H1 (cell line): ENCODE data around the gene CHST12. TPM values are rescaled to one million over a fixed set of nuclear protein-coding genes. Genes with fewer than 3 reads are reported as not detected.

Experiments used
- CTCF ChIA-PET: fragments of 300-600 bp; sonication (Branson Sonifier 250); formaldehyde crosslinking; loops from one replicate; lab custom pipeline; 2021; ENCODE audit not compliant: partially characterized antibody; lab: Charles Lee
- POLR2A ChIA-PET: fragments of 300-600 bp; sonication (Branson Sonifier 250); formaldehyde crosslinking; loops from one replicate; lab custom pipeline; 2021; ENCODE audit warnings: inconsistent platforms; ENCODE audit not compliant: partially characterized antibody; lab: Charles Lee
- DNase-seq, 2 experiments: peaks; one replicate each; pipeline versions ENCODE4 v3.0.0 to v3.0.0-alpha.2; 2010 to 2022; ENCODE audit warnings: low spot score in 2 of 2, low read depth in 1 of 2, mixed read lengths in 1 of 2
- FAIRE-seq: peaks from 2 replicates; lab custom pipeline; 2011; peaks lifted over from hg19 to GRCh38; lab: Jason Lieb, UNC
- H2AFZ ChIP-seq: 2 replicates; pipeline ENCODE4 v1.8.1; 2012; ENCODE audit warnings: low read length, inconsistent platforms
- H2AK5ac ChIP-seq: 2 replicates; pipeline ENCODE4 v1.6.1; 2013; ENCODE audit warnings: low read depth, low read length
- H2BK120ac ChIP-seq: replicated peaks from 2 replicates; pipeline ENCODE3; 2013; ENCODE audit warnings: low read depth, low read length, inconsistent platforms
- H2BK12ac ChIP-seq: 2 replicates; pipeline ENCODE4 v1.6.1; 2013; ENCODE audit warnings: low read depth, low read length
- H2BK15ac ChIP-seq: 2 replicates; pipeline ENCODE4 v1.6.1; 2013; ENCODE audit warnings: low read length
- H2BK20ac ChIP-seq: 2 replicates; pipeline ENCODE4 v1.6.1; 2013; ENCODE audit warnings: low read length
- H2BK5ac ChIP-seq: 2 replicates; pipeline ENCODE4 v1.6.1; 2013; ENCODE audit warnings: low read depth, low read length
- H3K14ac ChIP-seq: 2 replicates; pipeline ENCODE4 v1.6.1; 2013; ENCODE audit warnings: inconsistent platforms; ENCODE audit not compliant: insufficient read length
- H3K18ac ChIP-seq: 2 replicates; pipeline ENCODE4 v1.6.1; 2013; ENCODE audit warnings: low read length; ENCODE audit errors: extremely low read depth
- H3K23ac ChIP-seq: 2 replicates; pipeline ENCODE4 v1.6.1; 2013; ENCODE audit warnings: inconsistent platforms; ENCODE audit not compliant: insufficient read length
- H3K23me2 ChIP-seq: 2 replicates; pipeline ENCODE4 v1.6.1; 2013; ENCODE audit warnings: low read depth, low read length
- H3K27ac ChIP-seq: 2 replicates; pipeline ENCODE4 v1.6.1; 2011; ENCODE audit warnings: low read depth, low read length, inconsistent platforms
- H3K27me3 ChIP-seq, 4 experiments: replicated peaks in 1 of 4; 1 replicate in 1 of 4; 2 replicates in 3 of 4; pipeline versions ENCODE4 v1.6.1 to v1.8.1; 2011 to 2013; ENCODE audit warnings: low read length in 3 of 4, mild to moderate bottlenecking in 3 of 4, inconsistent platforms in 2 of 4, mixed read lengths in 2 of 4, moderate library complexity in 1 of 4; ENCODE audit not compliant: control insufficient read depth in 3 of 4, insufficient read depth in 3 of 4; ENCODE audit errors: extremely low read depth in 1 of 4
- H3K36me3 ChIP-seq, 4 experiments: 2 replicates each; pipeline versions ENCODE4 v1.6.1 to v1.8.1; 2011 to 2013; ENCODE audit warnings: mild to moderate bottlenecking in 4 of 4, low read length in 3 of 4, moderate library complexity in 2 of 4, control low read depth in 1 of 4, inconsistent platforms in 1 of 4; ENCODE audit not compliant: insufficient read depth in 4 of 4, control insufficient read depth in 2 of 4
- H3K4ac ChIP-seq: replicated peaks from 2 replicates; pipeline ENCODE3; 2013; ENCODE audit warnings: low read length, low read depth, mixed read lengths, inconsistent platforms; ENCODE audit not compliant: insufficient read length
- H3K4me1 ChIP-seq, 4 experiments: replicated peaks in 1 of 4; 1 replicate in 1 of 4; 2 replicates in 3 of 4; pipeline versions ENCODE4 v1.6.1 to v1.8.1; 2011 to 2013; ENCODE audit warnings: low read length in 3 of 4, inconsistent platforms in 2 of 4, mixed read lengths in 1 of 4; ENCODE audit not compliant: insufficient read depth in 4 of 4, control insufficient read depth in 3 of 4
- H3K4me2 ChIP-seq, 2 experiments: 2 replicates each; pipeline versions ENCODE4 v1.6.1 to v1.8.1; 2011 to 2013; ENCODE audit warnings: low read depth in 2 of 2, low read length in 2 of 2, control low read depth in 1 of 2, inconsistent platforms in 1 of 2, mild to moderate bottlenecking in 1 of 2; ENCODE audit not compliant: insufficient read depth in 1 of 2
- H3K4me3 ChIP-seq, 4 experiments: fragments of 200-600, 300-600 bp in 1 of 4; sonication (generic), shearing (Covaris generic), sonication (Bioruptor Twin) in 1 of 4; 2 replicates each; pipeline versions ENCODE4 v1.5.1 to v1.8.1; 2011 to 2016; ENCODE audit warnings: low read length in 4 of 4, low read depth in 3 of 4, control low read depth in 2 of 4, inconsistent platforms in 2 of 4, mild to moderate bottlenecking in 2 of 4, mixed read lengths in 1 of 4, moderate library complexity in 1 of 4; ENCODE audit not compliant: insufficient read depth in 2 of 4; ENCODE audit errors: extremely low read depth in 1 of 4
- H3K56ac ChIP-seq: replicated peaks from 2 replicates; pipeline ENCODE3; 2013; ENCODE audit warnings: low read depth, mild to moderate bottlenecking, mixed read lengths, low read length, inconsistent platforms; ENCODE audit not compliant: insufficient read length
- H3K79me1 ChIP-seq: 2 replicates; pipeline ENCODE4 v1.6.1; 2013; ENCODE audit warnings: low read depth, low read length, control low read depth
- H3K79me2 ChIP-seq, 2 experiments: 2 replicates each; pipeline versions ENCODE4 v1.6.1 to v1.8.1; 2012 to 2013; ENCODE audit warnings: low read length in 2 of 2, mild to moderate bottlenecking in 2 of 2, inconsistent platforms in 1 of 2; ENCODE audit not compliant: insufficient read depth in 2 of 2, control insufficient read depth in 1 of 2
- H3K9ac ChIP-seq, 4 experiments: replicated peaks in 1 of 4; 1 replicate in 1 of 4; 2 replicates in 3 of 4; pipeline versions ENCODE4 v1.6.1 to v1.8.1; 2011 to 2013; ENCODE audit warnings: low read depth in 3 of 4, low read length in 3 of 4, control low read depth in 2 of 4, mild to moderate bottlenecking in 2 of 4, moderate library complexity in 2 of 4, inconsistent platforms in 1 of 4; ENCODE audit errors: extremely low read depth in 1 of 4
- H3K9me3 ChIP-seq, 2 experiments: 2 replicates each; pipeline versions ENCODE4 v1.6.1 to v1.8.1; 2012 to 2013; ENCODE audit warnings: mild to moderate bottlenecking in 2 of 2, moderate library complexity in 2 of 2, control low read depth in 1 of 2, inconsistent platforms in 1 of 2, low read depth in 1 of 2, low read length in 1 of 2, mixed read lengths in 1 of 2; ENCODE audit not compliant: insufficient read depth in 2 of 2
- H4K20me1 ChIP-seq, 2 experiments: replicated peaks in 1 of 2; 2 replicates each; pipeline versions ENCODE3 to v1.8.1; 2011 to 2013; ENCODE audit warnings: inconsistent platforms in 2 of 2, low read length in 2 of 2, mild to moderate bottlenecking in 1 of 2; ENCODE audit not compliant: insufficient read depth in 2 of 2, control insufficient read depth in 1 of 2
- H4K5ac ChIP-seq: 2 replicates; pipeline ENCODE4 v1.6.1; 2013; ENCODE audit warnings: low read length, low read depth, mixed read lengths, inconsistent platforms; ENCODE audit not compliant: insufficient read length
- H4K8ac ChIP-seq: 2 replicates; pipeline ENCODE4 v1.8.0; 2013; ENCODE audit warnings: mild to moderate bottlenecking, moderate library complexity, low read length, inconsistent platforms; ENCODE audit not compliant: insufficient read depth; ENCODE audit errors: extremely low read depth
- H4K91ac ChIP-seq: replicated peaks from 2 replicates; pipeline ENCODE3; 2013; ENCODE audit warnings: low read length, mixed read lengths, inconsistent platforms; ENCODE audit not compliant: insufficient read length
- ATF2 ChIP-seq: IDR thresholded peaks from 2 replicates; pipeline ENCODE4 v1.6.1; 2012; ENCODE audit warnings: low read length, inconsistent platforms
- BACH1 ChIP-seq: IDR thresholded peaks from 2 replicates; pipeline ENCODE4 v1.6.1; 2012; ENCODE audit warnings: low read length, improper control_type of control experiment
- BCL11A ChIP-seq, 2 experiments: IDR thresholded peaks; one replicate each; pipeline ENCODE4 v1.6.1; 2011; ENCODE audit warnings: low read depth in 2 of 2, low read length in 2 of 2, mild to moderate bottlenecking in 2 of 2
- BRCA1 ChIP-seq: IDR thresholded peaks from 2 replicates; pipeline ENCODE4 v1.6.1; 2012; ENCODE audit warnings: low read depth, low read length, improper control_type of control experiment
- JUND ChIP-seq: IDR thresholded peaks from 2 replicates; pipeline ENCODE4 v1.6.1; 2011; ENCODE audit warnings: mild to moderate bottlenecking, improper control_type of control experiment, low read length
- MAFK ChIP-seq: IDR thresholded peaks from 2 replicates; pipeline ENCODE4 v1.6.1; 2012; ENCODE audit warnings: low read depth, mild to moderate bottlenecking, improper control_type of control experiment, low read length
- POU5F1 ChIP-seq: IDR thresholded peaks from 2 replicates; pipeline ENCODE4 v1.6.1; 2011; ENCODE audit warnings: low read depth, mild to moderate bottlenecking, low read length, moderate library complexity
- RFX5 ChIP-seq: IDR thresholded peaks from 2 replicates; pipeline ENCODE4 v1.6.1; 2011; ENCODE audit warnings: low read depth, low read length, improper control_type of control experiment, borderline replicate concordance
- SIX5 ChIP-seq: IDR thresholded peaks from 2 replicates; pipeline ENCODE4 v1.6.1; 2011; ENCODE audit warnings: mild to moderate bottlenecking, low read depth, low read length
- SP2 ChIP-seq: IDR thresholded peaks from 2 replicates; pipeline ENCODE4 v1.6.1; 2012; ENCODE audit warnings: mild to moderate bottlenecking, low read length, inconsistent platforms
- USF2 ChIP-seq: IDR thresholded peaks from 2 replicates; pipeline ENCODE4 v1.6.1; 2011; ENCODE audit warnings: low read length, improper control_type of control experiment
- WGBS, 2 experiments: shearing (Covaris generic) in 1 of 2; methylation state at CpG; one replicate each; pipeline versions ENCODE4 v1.1.6 to v1.1.7; 2013 to 2015; ENCODE audit warnings: low lambda C conversion rate in 2 of 2, mixed read lengths in 2 of 2, inconsistent platforms in 1 of 2, low coverage in 1 of 2, missing lambda C conversion rate in 1 of 2; ENCODE audit not compliant: insufficient replicate concordance in 2 of 2, insufficient coverage in 1 of 2, insufficient read length in 1 of 2; ENCODE audit errors: extremely low coverage in 1 of 2, missing lambda C conversion rate in 1 of 2; 5-methylcytosine and 5-hydroxymethylcytosine counted together
- polyA plus RNA-seq, 7 experiments: library from polyadenylated mRNA; depleted of rRNA in 3 of 7; stranded (reverse) in 5 of 7; unstranded in 2 of 7; fragments of >200 nt in 5 of 7; fragments of 200-250 nt in 2 of 7; gene quantifications; 1 replicate in 5 of 7; 2 replicates in 1 of 7; 4 replicates in 1 of 7; pipeline versions ENCODE4 v1.2.1 to v1.2.3, GENCODE V29; 2011 to 2013; ENCODE audit warnings: missing spikeins in 2 of 7, mixed read lengths in 2 of 7
- total RNA-seq: library from RNA; stranded (reverse); fragmentation: NEBNext Ultra II Directional; extraction: Animal tissue kit (Norgen Biotek cat#: 25700); gene quantifications from 2 replicates; pipeline ENCODE4 v1.2.1, GENCODE V29; 2021

The CHST12 gene
- total and polyA plus RNA-seq, 2 of the 8 experiments (the other 6 are each of a cell fraction or from before 2014, with no cell fraction given), result 13.4 to 24.1 TPM

DNA sequence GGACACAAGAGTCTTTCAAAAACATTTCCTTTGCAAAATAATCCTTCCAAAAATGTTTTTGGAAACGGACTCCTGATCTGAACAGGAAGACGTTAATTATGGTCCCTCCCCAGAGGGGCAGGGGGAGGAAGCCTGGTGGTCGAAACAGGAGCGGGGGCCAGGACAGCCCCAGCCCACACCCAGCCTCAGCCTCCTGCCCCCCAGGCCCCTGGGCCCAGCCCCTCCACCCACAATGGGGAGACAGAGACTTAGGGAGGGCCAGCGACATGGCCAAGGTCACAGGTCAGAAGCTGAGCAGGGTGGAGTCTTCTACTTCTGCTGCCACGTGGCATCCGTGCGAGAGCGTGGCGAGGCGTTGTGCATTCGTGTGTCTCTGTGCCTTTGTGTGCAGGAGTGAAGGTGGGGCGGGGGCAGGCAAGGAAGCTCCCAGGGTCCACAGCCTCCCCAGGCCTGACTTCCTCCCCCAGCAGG is 86.8 kb downstream of the CHST12 start:
- Histone ChIP-seq H3K4me2 (no peak overlapping the region), H3K18ac (no peak overlapping the region), H3K4me3 (no peak overlapping the region), H4K5ac (no peak overlapping the region), H2AFZ (no peak overlapping the region), H3K56ac (no peak overlapping the region), H3K9ac (no peak overlapping the region), H3K79me2 (no peaks in the 10 kb centered on the region), H3K36me3 (no peaks in the 10 kb centered on the region), H3K27ac (no peak overlapping the region), H4K91ac (no peak overlapping the region), H3K14ac (no peak overlapping the region), H2BK120ac (no peak overlapping the region), H3K79me1 (no peaks in the 10 kb centered on the region), H3K23me2 (peaks cover 16% of the 10 kb centered on the region; the same call in 1 of the 2 replicates), H2BK5ac (no peak overlapping the region), H4K20me1 (no peaks in the 10 kb centered on the region), H2AK5ac (no peak overlapping the region), H2BK12ac (no peak overlapping the region), H3K27me3 (no peaks in the 10 kb centered on the region), H2BK20ac (no peak overlapping the region), H2BK15ac (no peak overlapping the region), H3K23ac (no peak overlapping the region), H4K8ac (no peak overlapping the region), H3K4me1 (peaks cover 0 to 8% (median 0%) of the 10 kb centered on the region in 4 experiments; a peak in 2 of 7 replicates), H3K9me3 (no peaks in the 10 kb centered on the region), H3K4ac (no peak overlapping the region)
- POLR2A ChIA-PET, result interaction anchor here (0.6 kb wide), 2 partner anchors 14 to 127 kb away, joined by 3 read pairs; partner anchors contain the start of gene GRIFIN
- 88% methylated on average over 13 of the region's 13 CpGs; no CpG with 5 or more reads in 1 of the 2 experiments for WGBS, 2 experiments
- no peak for TF ChIP-seq RFX5
- TF ChIP-seq MAFK, result no peak
- TF ChIP-seq SIX5, result no peak
- TF ChIP-seq BRCA1, result no peak
- TF ChIP-seq POU5F1, result no peak
- TF ChIP-seq BCL11A (IDR thresholded peaks at IDR 0.05; ENCODE audit: low read depth in 2 of 2, low read length in 2 of 2), result no peak
- TF ChIP-seq USF2, result no peak
- no peak for TF ChIP-seq ATF2
- no peak for TF ChIP-seq SP2
- TF ChIP-seq JUND, result no peak
- TF ChIP-seq BACH1, result no peak
- FAIRE-seq, result no peak
- CTCF ChIA-PET, result interaction anchor here (1.0 to 1.2 kb wide), 2 partner anchors 9 to 28 kb away, joined by 3 read pairs; no protein-coding TSS in a partner anchor
- DNase-seq, result no peak
